NB4 (cell line): ENCODE results near the gene CKMT2.

ENCODE experiments used
- MYC ChIP-seq: IDR thresholded peaks from 2 replicates; pipeline ENCODE4 v1.6.1; 2011; ENCODE audit warnings: low read depth, low read length
- POLR2A ChIP-seq: IDR thresholded peaks from 2 replicates; pipeline ENCODE4 v1.6.1; 2011; ENCODE audit warnings: mild to moderate bottlenecking; ENCODE audit not compliant: insufficient read length; ENCODE audit errors: extremely low read depth
- TF ChIP-seq, protein P1 (sequence below): IDR thresholded peaks from one replicate; pipeline ENCODE4 v1.5.1; 2012; ENCODE audit warnings: low read depth, low read length
- TF ChIP-seq, protein P2 (sequence below): IDR thresholded peaks from 2 replicates; pipeline ENCODE4 v1.6.1; 2011; ENCODE audit warnings: low read depth, low read length

- TF ChIP-seq, protein P1, sequence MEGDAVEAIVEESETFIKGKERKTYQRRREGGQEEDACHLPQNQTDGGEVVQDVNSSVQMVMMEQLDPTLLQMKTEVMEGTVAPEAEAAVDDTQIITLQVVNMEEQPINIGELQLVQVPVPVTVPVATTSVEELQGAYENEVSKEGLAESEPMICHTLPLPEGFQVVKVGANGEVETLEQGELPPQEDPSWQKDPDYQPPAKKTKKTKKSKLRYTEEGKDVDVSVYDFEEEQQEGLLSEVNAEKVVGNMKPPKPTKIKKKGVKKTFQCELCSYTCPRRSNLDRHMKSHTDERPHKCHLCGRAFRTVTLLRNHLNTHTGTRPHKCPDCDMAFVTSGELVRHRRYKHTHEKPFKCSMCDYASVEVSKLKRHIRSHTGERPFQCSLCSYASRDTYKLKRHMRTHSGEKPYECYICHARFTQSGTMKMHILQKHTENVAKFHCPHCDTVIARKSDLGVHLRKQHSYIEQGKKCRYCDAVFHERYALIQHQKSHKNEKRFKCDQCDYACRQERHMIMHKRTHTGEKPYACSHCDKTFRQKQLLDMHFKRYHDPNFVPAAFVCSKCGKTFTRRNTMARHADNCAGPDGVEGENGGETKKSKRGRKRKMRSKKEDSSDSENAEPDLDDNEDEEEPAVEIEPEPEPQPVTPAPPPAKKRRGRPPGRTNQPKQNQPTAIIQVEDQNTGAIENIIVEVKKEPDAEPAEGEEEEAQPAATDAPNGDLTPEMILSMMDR: no peak
- no peak for TF ChIP-seq POLR2A
- TF ChIP-seq, protein P2, sequence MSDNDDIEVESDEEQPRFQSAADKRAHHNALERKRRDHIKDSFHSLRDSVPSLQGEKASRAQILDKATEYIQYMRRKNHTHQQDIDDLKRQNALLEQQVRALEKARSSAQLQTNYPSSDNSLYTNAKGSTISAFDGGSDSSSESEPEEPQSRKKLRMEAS: no peak
- TF ChIP-seq MYC: no peak
These were observed 5.0 kb upstream of the CKMT2 start for GRCh38 chr5:81228084-81228483.
